Spinal cord (tissue), 10 donors: Measurements from ENCODE around the gene TRPM8. TPM values are rescaled to one million over a fixed set of nuclear protein-coding genes. Genes with fewer than 3 reads are reported as not detected.

Experiments
- DNase-seq, 6 donors: peaks; one replicate each; pipeline versions ENCODE4 v3.0.0 to v3.0.0-alpha.2; 2013 to 2015; ENCODE audit warnings: low spot score in 6 of 6, low read depth in 4 of 6
- H3K27ac ChIP-seq: one replicate; pipeline ENCODE4 v1.5.1; 2013; ENCODE audit warnings: low read depth, low read length, control low read depth
- H3K27me3 ChIP-seq: one replicate; pipeline ENCODE4 v1.6.1; 2013; ENCODE audit warnings: low read length; ENCODE audit not compliant: control insufficient read depth, insufficient read depth
- H3K36me3 ChIP-seq: one replicate; pipeline ENCODE4 v1.6.1; 2013; ENCODE audit warnings: low read length; ENCODE audit not compliant: control insufficient read depth, insufficient read depth
- H3K4me1 ChIP-seq: one replicate; pipeline ENCODE4 v1.6.1; 2013; ENCODE audit warnings: low read length; ENCODE audit not compliant: control insufficient read depth, insufficient read depth
- H3K4me3 ChIP-seq: one replicate; pipeline ENCODE4 v1.5.1; 2013; ENCODE audit warnings: low read depth, low read length, control low read depth
- H3K9me3 ChIP-seq: one replicate; pipeline ENCODE4 v1.6.1; 2013; ENCODE audit warnings: low read length; ENCODE audit not compliant: control insufficient read depth, insufficient read depth
- WGBS: methylation state at CpG from one replicate; pipeline ENCODE4 v1.1.5; 2013; ENCODE audit warnings: missing lambda C conversion rate; ENCODE audit not compliant: insufficient coverage; 5-methylcytosine and 5-hydroxymethylcytosine counted together
- polyA plus RNA-seq, 2 donors: library from polyadenylated mRNA; unstranded; fragments of 120-200 nt; gene quantifications; one replicate each; pipeline ENCODE4 v1.2.1, GENCODE V29; 2013; ENCODE audit not compliant: insufficient read length in 2 of 2
- total RNA-seq, 2 donors: library from RNA; depleted of rRNA in 1 of 2; stranded (reverse); fragments of 120-200 nt in 1 of 2; fragments of >200 nt in 1 of 2; gene quantifications; one replicate each; pipeline versions ENCODE4 v1.2.3 to v1.2.4, GENCODE V29; 2013 to 2014
- donor health status: healthy.

Gene TRPM8
- total and polyA plus RNA-seq, 4 donors = 0.22 to 1.9 (median 1.1) TPM

DNA sequence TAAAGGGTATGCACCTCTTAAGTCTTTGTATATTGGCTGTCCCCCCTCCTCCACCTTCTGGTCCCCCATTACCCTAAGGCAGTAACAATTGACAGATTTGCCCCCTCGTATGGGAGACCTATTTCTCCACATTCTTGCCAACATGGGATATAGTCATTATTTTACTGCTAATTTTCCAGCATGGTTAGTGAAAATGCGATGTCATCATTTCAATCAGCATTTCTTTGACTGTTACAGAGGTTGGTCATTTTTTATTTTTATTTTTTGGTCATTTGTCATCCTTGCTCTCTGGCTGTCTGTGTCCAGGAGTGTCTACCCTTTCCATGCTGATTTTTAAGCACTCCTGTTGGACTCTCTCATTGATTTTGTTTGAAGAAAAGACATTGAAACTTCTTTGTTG is 88.0 kb downstream of the TRPM8 start:
- no peak overlapping the region for H3K27ac ChIP-seq
- H3K36me3 ChIP-seq = no peaks in the 10 kb centered on the region
- DNase-seq = no peak
- H3K4me3 ChIP-seq = no peak overlapping the region
- H3K4me1 ChIP-seq = no peaks in the 10 kb centered on the region
- no CpG with 5 or more reads among the region's 2 CpGs for WGBS
- H3K27me3 ChIP-seq = no peaks in the 10 kb centered on the region
- no peaks in the 10 kb centered on the region for H3K9me3 ChIP-seq

- WGBS = no CpG with 5 or more reads among the region's 3 CpGs
- Histone ChIP-seq H3K4me1 (no peaks in the 10 kb centered on the region), H3K4me3 (no peak overlapping the region), H3K36me3 (no peaks in the 10 kb centered on the region), H3K27me3 (no peaks in the 10 kb centered on the region), H3K27ac (no peak overlapping the region), H3K9me3 (no peaks in the 10 kb centered on the region)
- no peak for DNase-seq
Measured at GRCh38 chr2:234006501-234006900, 89.3 kb downstream of the TRPM8 start.

- WGBS = no CpG with 5 or more reads among the region's 1 CpG
Measured at GRCh38 chr2:234014427-234014826, 97.3 kb downstream of the TRPM8 start.

DNA sequence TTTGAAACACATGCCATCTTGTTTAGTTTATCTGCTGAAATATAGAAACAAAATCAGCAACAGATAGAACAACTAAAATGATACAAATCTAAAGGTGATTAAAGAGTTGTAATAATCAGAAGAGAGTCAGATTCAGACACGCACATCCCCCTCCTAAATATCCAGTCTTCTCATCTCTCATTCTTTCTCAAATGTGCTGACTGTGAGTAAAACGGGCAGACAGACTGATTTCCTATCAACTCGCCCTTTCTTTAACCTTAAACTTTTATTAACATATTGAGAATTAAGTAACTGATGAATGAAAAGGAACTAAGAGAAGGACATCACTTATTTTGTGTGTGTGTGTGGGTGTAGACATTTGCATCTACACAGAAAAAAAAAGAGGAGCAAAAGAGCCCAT is 98.7 kb downstream of the TRPM8 start:
- no CpG with 5 or more reads among the region's 3 CpGs for WGBS
- Histone ChIP-seq H3K4me3 (no peak overlapping the region), H3K27me3 (no peaks in the 10 kb centered on the region), H3K4me1 (no peaks in the 10 kb centered on the region), H3K36me3 (no peaks in the 10 kb centered on the region), H3K9me3 (no peaks in the 10 kb centered on the region), H3K27ac (no peak overlapping the region)
- DNase-seq = no peak

More at GRCh38 chr2:234014427-234014826, 97.3 kb downstream of the TRPM8 start:
- Histone ChIP-seq H3K36me3 (no peaks in the 10 kb centered on the region), H3K4me1 (no peaks in the 10 kb centered on the region), H3K27me3 (no peaks in the 10 kb centered on the region), H3K4me3 (no peak overlapping the region), H3K9me3 (no peaks in the 10 kb centered on the region), H3K27ac (no peak overlapping the region)
- DNase-seq = no peak

DNA sequence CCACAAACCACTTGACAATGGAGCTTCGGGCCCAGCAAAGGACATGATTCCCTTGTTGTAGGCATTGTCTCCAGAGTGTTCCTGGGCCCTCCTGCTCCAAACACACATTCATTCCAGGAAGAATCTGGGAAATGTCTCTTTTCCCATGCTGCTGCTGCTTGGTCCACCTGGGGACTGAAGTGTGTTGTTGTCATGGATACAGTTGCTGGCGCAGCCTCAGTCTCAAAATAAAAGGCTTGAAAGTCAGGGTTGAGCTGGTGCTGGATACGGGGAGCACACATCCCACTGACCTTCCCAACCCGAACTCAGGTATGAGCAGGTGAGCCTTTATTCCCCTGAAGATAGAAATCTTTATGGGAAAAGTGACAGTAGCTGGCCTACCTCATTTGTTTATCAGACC is 102.7 kb downstream of the TRPM8 start:
- Histone ChIP-seq H3K27ac (no peak overlapping the region), H3K9me3 (no peaks in the 10 kb centered on the region), H3K27me3 (no peaks in the 10 kb centered on the region), H3K4me3 (no peak overlapping the region), H3K4me1 (no peaks in the 10 kb centered on the region), H3K36me3 (no peaks in the 10 kb centered on the region)
- WGBS = 60% methylated on average over 1 of the region's 4 CpGs
- peak in 2 of 6 donors; percentile 8 to 67 for DNase-seq

GRCh38 chr2:234020332-234020731 is 103.2 kb downstream of the TRPM8 start:
- Histone ChIP-seq H3K27me3 (no peaks in the 10 kb centered on the region), H3K27ac (no peak overlapping the region), H3K36me3 (no peaks in the 10 kb centered on the region), H3K4me1 (no peaks in the 10 kb centered on the region), H3K4me3 (no peak overlapping the region), H3K9me3 (no peaks in the 10 kb centered on the region)
- no peak for DNase-seq
- no CpG with 5 or more reads among the region's 2 CpGs for WGBS

GRCh38 chr2:234022424-234022823 is 105.3 kb downstream of the TRPM8 start:
- Histone ChIP-seq H3K9me3 (no peaks in the 10 kb centered on the region), H3K4me3 (no peak overlapping the region), H3K27ac (no peak overlapping the region), H3K4me1 (peaks cover 6% of the 10 kb centered on the region), H3K36me3 (no peaks in the 10 kb centered on the region), H3K27me3 (peaks cover 2% of the 10 kb centered on the region)
- DNase-seq = no peak
- 63% methylated on average over 1 of the region's 1 CpG for WGBS

GRCh38 chr2:234024304-234024703 is 107.1 kb downstream of the TRPM8 start:
- DNase-seq = no peak
- Histone ChIP-seq H3K27ac (no peak overlapping the region), H3K4me1 (peaks cover 6% of the 10 kb centered on the region), H3K27me3 (peaks cover 2% of the 10 kb centered on the region), H3K36me3 (no peaks in the 10 kb centered on the region), H3K4me3 (no peak overlapping the region), H3K9me3 (no peaks in the 10 kb centered on the region)
- WGBS = 93% methylated on average over 21 of the region's 29 CpGs

- H3K27me3 ChIP-seq = peaks cover 2% of the 10 kb centered on the region
- no peaks in the 10 kb centered on the region for H3K9me3 ChIP-seq
- no peak overlapping the region for H3K27ac ChIP-seq
- DNase-seq = peak in 2 of 6 donors; percentile 6 to 75
- H3K4me3 ChIP-seq = no peak overlapping the region
- 7% methylated on average over 3 of the region's 10 CpGs for WGBS
- peaks cover 6% of the 10 kb centered on the region for H3K4me1 ChIP-seq
- no peaks in the 10 kb centered on the region for H3K36me3 ChIP-seq
Measured at GRCh38 chr2:234025466-234025865, 108.3 kb downstream of the TRPM8 start.

DNA sequence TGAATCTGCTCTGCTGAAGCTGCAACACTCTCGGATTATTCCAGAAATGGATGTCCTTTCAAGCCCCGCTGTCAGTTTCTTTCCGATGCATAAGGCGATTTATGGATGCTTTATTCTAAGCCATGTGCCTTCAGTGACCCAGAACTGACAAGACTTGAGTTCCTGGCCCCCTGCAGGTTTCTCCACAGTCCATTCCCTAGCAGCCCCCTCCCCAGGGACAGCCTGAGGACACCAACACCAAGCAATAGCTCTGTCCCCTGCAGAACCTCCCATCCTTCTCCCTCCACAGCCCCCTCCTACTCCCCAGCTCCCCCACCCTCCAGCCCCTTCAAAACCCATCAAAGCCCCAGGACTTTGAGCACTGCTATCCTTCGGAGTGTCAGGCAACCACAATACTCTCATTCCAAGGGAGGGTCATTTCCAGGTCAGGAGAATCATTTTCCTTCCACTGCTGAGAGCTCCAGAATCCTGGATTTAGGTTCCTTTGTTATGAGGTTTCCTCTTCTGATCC is 108.8 kb downstream of the TRPM8 start:
- 8% methylated on average over 4 of the region's 5 CpGs for WGBS
- peaks cover 2% of the 10 kb centered on the region for H3K27me3 ChIP-seq
- H3K4me1 ChIP-seq = peaks cover 6% of the 10 kb centered on the region
- no peaks in the 10 kb centered on the region for H3K9me3 ChIP-seq
- DNase-seq = peak in 2 of 6 donors; percentile 50 to 71
- H3K36me3 ChIP-seq = no peaks in the 10 kb centered on the region
- no peak overlapping the region for H3K27ac ChIP-seq
- no peak overlapping the region for H3K4me3 ChIP-seq
